ENCODE data around the gene HBG2.

HBG2 gene

GRCh38 chr11:5229796-5230195 lies 24.8 kb downstream of the HBG2 start:
- no peak for DNase-seq (ENCODE audit: low read depth in 2 of 2)

GRCh38 chr11:5229356-5229755 lies 25.2 kb downstream of the HBG2 start:
- DNase-seq (ENCODE audit: low read depth in 2 of 2), result no peak

GRCh38 chr11:5228124-5228523 lies 26.5 kb downstream of the HBG2 start:
- DNase-seq (ENCODE audit: low read depth in 2 of 2), result no peak

GRCh38 chr11:5227681-5228080 lies 26.9 kb downstream of the HBG2 start:
- no peak for DNase-seq (ENCODE audit: low read depth in 2 of 2)

GRCh38 chr11:5226732-5227310 lies 27.8 kb downstream of the HBG2 start, which contains the start of gene HBB:
Gene HBB, minus strand, starts transcription at chr11:5227071. Its CDS starts 50 bp downstream, at chr11:5227021.
- no peak for DNase-seq (ENCODE audit: low read depth in 2 of 2)

GRCh38 chr11:5225480-5225871 lies 29.1 kb downstream of the HBG2 start:
- no peak for DNase-seq (ENCODE audit: low read depth in 2 of 2)

GRCh38 chr11:5224538-5225479 lies 29.8 kb downstream of the HBG2 start:
- no peak for DNase-seq (ENCODE audit: low read depth in 2 of 2)

- no peak for DNase-seq (ENCODE audit: low read depth in 2 of 2)
Observed at GRCh38 chr11:5223686-5224085, 30.9 kb downstream of the HBG2 start.

- DNase-seq (ENCODE audit: low read depth in 2 of 2), result no peak
Observed at GRCh38 chr11:5223146-5223545, 31.4 kb downstream of the HBG2 start.

GRCh38 chr11:5210376-5210885 lies 44.1 kb downstream of the HBG2 start:
- no peak for DNase-seq (ENCODE audit: low read depth in 2 of 2)

GRCh38 chr11:5204787-5205186 lies 49.8 kb downstream of the HBG2 start:
- no peak for DNase-seq (ENCODE audit: low read depth in 2 of 2)

- no peak for DNase-seq (ENCODE audit: low read depth in 2 of 2)
Observed at GRCh38 chr11:5203366-5203765, 51.2 kb downstream of the HBG2 start.

Data from stimulated activated CD8-positive, alpha-beta memory T cell treated with anti-CD3 and anti-CD28 coated beads, Interleukin-7, amount 100 ng/mL, for 4 hours (primary cell).